ENCODE data around the gene ARVCF.

The ARVCF gene

GRCh38 chr22:19966908-19967750 is 49.5 kb downstream of the ARVCF start:
- TF ChIP-seq SIN3A (IDR thresholded peaks at IDR 0.05; ENCODE audit: borderline replicate concordance, insufficient read depth, low read length) (no peak), TAF1 (IDR thresholded peaks at IDR 0.05; ENCODE audit: borderline replicate concordance, insufficient read depth, low read length) (no peak), FOXP2 (optimal IDR thresholded peaks at IDR 0.05; ENCODE audit: borderline replicate concordance, extremely low read depth, extremely low read length, insufficient read depth) (no peak), POLR2AphosphoS5 (IDR thresholded peaks at IDR 0.05; ENCODE audit: low read depth, low read length) (no peak; the same call in 1 of the 2 replicates), REST (IDR thresholded peaks at IDR 0.05; ENCODE audit: insufficient read depth in 1 of 2, low read depth in 2 of 2, low read length in 2 of 2) (no peak)

- TF ChIP-seq SIN3A (IDR thresholded peaks at IDR 0.05; ENCODE audit: borderline replicate concordance, insufficient read depth, low read length) (no peak), TAF1 (IDR thresholded peaks at IDR 0.05; ENCODE audit: borderline replicate concordance, insufficient read depth, low read length) (no peak), POLR2AphosphoS5 (IDR thresholded peaks at IDR 0.05; ENCODE audit: low read depth, low read length) (no peak; the same call in 1 of the 2 replicates), FOXP2 (optimal IDR thresholded peaks at IDR 0.05; ENCODE audit: borderline replicate concordance, extremely low read depth, extremely low read length, insufficient read depth) (no peak), REST (IDR thresholded peaks at IDR 0.05; ENCODE audit: insufficient read depth in 1 of 2, low read depth in 2 of 2, low read length in 2 of 2) (no peak)
Measured at GRCh38 chr22:19965771-19966709, 50.6 kb downstream of the ARVCF start.

GRCh38 chr22:19964701-19965386 is 51.8 kb downstream of the ARVCF start:
- TF ChIP-seq TAF1 (IDR thresholded peaks at IDR 0.05; ENCODE audit: borderline replicate concordance, insufficient read depth, low read length) (no peak), POLR2AphosphoS5 (IDR thresholded peaks at IDR 0.05; ENCODE audit: low read depth, low read length) (no peak), REST (IDR thresholded peaks at IDR 0.05; ENCODE audit: insufficient read depth in 1 of 2, low read depth in 2 of 2, low read length in 2 of 2) (no peak), SIN3A (IDR thresholded peaks at IDR 0.05; ENCODE audit: borderline replicate concordance, insufficient read depth, low read length) (no peak), FOXP2 (optimal IDR thresholded peaks at IDR 0.05; ENCODE audit: borderline replicate concordance, extremely low read depth, extremely low read length, insufficient read depth) (no peak)

GRCh38 chr22:19963863-19964642 is 52.6 kb downstream of the ARVCF start:
- TF ChIP-seq REST (IDR thresholded peaks at IDR 0.05; ENCODE audit: insufficient read depth in 1 of 2, low read depth in 2 of 2, low read length in 2 of 2) (no peak), SIN3A (IDR thresholded peaks at IDR 0.05; ENCODE audit: borderline replicate concordance, insufficient read depth, low read length) (no peak), POLR2AphosphoS5 (IDR thresholded peaks at IDR 0.05; ENCODE audit: low read depth, low read length) (no peak)

All from PFSK-1 (cell line).